HG02623 (cell line): ENCODE results near the gene CHERP.
"Not testable (repeated sequence)": the region's sequence is repeated elsewhere in the genome, so short reads cannot be mapped to it uniquely, and the experiment has no call there.

Source experiments
- ATAC-seq: cut with Tn5 transposase; IDR thresholded peaks from one replicate; pipeline ENCODE4 v1.9.1; 2021; ENCODE audit warnings: moderate library complexity; ENCODE audit not compliant: unreplicated experiment

Gene CHERP

GRCh38 chr19:16520074-16520973 lies 21.9 kb downstream of the CHERP start:
- no peak for ATAC-seq

DNA sequence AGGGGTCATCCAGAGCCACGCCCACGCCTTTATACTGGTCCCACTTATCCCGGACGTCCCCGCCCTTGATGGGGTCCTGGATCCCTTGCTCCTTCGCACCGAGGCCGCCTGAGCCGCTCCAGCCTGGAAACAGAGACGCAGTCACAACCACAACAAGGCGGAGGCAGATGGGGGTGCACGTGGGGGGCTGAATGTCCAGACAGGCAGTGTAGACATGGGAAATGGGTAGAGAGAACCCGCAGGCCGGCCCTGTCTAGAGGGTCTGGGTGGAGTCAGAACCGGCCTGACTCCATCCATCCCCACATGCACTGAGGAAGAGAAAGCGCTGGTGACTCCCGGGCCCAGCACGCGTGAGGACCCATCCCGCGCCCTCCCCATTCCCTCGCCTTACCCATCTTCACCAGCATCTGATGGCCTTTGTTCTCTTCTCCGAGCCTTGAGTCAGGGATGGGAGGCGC lies 23.0 kb downstream of the CHERP start:
- ATAC-seq, result no peak

DNA sequence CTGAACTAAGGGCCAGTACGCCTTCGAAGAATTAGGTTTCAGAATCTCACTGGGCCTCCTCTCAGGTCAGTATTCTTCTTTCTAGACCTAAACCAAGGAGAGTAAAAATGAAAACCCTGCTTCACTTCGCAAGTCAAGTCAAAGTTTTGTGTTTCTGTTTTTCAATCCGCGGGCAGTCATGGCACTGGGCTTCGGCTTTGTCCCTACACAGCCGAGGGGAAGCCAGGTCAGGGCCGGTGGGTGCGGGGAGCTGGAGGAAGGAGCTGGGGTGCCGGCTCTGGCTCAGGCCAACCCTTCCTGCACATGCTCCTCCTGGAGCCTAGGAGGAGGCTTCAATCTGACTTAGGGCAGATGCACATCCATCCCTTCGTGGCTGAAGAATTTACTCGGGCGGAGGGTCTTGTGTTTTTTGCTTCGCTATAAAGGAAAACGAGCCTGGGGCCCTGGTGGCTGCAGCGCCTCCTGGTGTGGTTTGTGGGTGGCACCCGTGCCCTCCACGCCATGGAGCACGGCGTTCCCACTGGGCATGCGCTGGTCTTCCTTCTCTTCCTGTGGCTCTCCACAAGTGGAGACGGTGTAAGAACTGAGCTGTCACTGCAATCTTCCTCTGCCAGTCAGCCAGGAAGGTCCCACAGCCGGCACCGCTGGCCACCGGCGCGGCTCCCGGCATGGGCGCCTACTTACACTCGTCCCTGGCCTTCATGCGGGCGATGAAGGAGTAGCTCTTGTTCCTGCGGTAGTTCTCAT lies 23.6 kb downstream of the CHERP start:
- no peak for ATAC-seq

GRCh38 chr19:16518061-16518460 lies 24.2 kb downstream of the CHERP start:
- ATAC-seq, result no peak

- ATAC-seq, result no peak
These were observed 25.2 kb downstream of the CHERP start for GRCh38 chr19:16516923-16517610.

- ATAC-seq, result no peak
These were observed 25.9 kb downstream of the CHERP start for GRCh38 chr19:16516381-16516780.

DNA sequence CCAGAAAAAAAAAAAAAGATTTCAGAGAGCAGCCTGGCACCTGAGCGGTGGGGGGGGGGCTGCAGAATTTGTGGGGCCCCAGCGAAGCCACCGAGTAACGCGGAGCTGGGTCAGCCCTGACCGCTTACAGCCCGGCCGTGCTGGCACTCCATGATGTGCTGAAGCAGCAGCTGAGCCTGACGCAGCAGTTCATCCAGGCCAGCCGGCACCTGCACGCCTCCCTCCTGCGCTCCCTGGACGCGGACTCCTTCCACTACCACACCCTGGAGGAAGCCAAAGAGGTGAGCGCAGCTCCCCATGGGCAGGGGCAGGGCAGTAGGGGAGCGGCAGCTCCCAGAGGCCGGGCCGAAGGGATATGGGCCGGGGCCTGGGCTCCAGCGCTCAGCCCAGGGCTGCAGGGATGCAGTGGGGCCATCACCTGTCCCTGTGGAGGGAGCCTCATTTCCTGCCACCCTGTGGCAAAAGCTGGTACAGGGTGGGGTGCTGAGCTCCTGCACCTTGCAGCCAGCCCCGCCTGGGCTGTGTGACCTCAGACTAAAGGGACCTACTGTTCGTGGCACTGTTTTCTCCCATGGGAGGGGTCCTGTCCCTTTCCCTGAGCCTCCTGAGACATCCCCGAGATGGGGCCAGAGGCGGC lies 27.7 kb downstream of the CHERP start:
- ATAC-seq, result no peak

DNA sequence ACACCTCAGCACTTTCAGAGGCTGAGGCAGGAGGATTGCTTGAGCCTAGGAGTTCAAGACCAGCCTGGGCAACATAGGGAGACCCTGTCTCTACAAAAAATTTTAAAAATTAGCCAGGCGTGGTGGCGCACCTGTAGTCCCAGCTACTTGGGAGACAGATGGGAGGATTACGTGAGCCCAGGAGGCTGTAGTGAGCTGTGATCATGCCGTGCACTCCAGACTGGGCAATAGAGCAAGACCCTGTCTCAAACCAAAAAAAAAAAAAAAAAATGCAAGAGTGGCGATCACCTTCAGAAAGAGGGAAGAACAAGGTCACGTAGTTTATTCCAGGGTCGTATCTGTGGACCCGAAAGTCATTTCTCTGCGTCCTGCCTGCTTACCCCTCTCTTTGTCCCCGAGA lies 29.6 kb downstream of the CHERP start:
- ATAC-seq, result not testable (repeated sequence)

- no peak for ATAC-seq
These were observed 32.8 kb downstream of the CHERP start for GRCh38 chr19:16509141-16510061.

DNA sequence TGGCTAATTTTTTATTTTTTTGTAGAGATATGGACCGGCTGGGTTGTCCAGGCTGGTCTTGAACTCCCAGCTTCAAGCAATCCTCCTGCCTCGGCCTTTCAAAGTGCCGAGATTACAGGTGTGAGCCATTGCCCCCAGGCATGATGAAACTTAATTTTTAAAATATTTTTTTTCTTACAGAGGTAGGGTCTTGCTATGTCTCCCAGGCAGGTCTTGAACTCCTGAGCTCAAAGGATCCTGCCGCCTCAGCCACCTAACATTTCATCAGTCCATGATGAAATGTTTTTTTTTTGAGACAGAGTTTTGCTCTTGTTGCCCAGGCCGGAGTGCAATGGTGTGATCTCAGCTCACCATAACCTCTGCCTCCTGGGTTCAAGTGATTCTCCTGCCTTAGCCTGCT lies 33.7 kb downstream of the CHERP start:
- no peak for ATAC-seq

DNA sequence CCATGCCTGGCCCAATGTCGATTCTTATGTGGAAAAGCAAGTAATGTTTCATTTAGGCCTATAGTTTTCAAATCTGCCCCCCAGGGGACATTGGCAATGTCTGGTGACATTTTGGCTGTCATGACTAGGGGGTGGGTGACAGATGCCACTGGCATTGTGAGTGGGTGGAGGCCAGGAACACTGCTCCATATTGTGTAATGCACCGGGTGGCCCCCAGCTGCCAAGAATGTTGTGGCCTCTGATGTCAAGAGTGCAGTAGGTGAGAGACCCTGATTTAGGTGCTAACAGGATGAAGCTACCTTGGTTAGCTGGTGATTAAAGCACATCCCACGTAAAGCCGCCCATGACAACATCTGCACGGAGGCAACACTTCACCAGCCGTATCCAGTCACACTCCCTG lies 35.3 kb downstream of the CHERP start:
- no peak for ATAC-seq

DNA sequence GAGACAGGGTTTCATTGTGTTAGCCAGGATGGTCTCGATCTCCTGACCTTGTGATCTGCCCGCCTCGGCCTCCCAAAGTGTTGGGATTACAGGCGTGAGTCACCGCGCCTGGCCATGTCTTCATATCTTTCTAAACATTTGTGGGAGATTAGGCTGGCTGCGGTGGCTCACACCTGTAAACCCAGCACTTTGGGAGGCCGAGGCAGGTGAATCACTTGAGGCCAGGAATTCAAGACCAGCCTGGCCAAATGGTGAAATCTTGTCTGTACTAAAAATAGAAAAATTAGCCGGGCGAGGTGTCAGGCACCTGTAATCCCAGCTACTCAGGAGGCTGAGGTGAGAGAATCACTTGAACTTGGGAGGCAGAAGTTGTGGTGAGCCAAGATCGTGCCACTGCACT lies 36.1 kb downstream of the CHERP start:
- not testable (repeated sequence) for ATAC-seq

GRCh38 chr19:16504271-16504670 lies 38.0 kb downstream of the CHERP start:
- ATAC-seq, result no peak

- no peak for ATAC-seq
These were observed 44.4 kb downstream of the CHERP start for GRCh38 chr19:16497837-16498236.

DNA sequence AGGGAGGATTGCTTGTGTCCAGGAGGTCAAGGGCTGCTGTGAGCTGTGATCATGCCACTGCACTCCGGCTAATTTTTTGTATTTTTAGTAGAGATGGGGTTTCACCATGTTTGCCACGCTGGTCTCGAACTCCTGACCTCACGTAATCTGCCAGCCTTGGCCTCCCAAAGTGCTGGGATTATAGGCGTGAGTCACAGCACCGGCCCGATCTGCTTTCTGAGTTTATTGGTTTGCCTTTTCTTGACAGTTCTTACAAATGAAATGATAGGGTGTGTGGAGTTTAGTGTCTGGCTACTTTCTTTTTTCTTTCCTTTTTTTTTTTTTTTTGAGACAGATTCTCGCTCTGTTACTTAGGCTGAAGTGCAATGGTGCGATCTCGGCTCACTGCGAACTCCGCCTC lies 45.2 kb downstream of the CHERP start:
- no peak for ATAC-seq

DNA sequence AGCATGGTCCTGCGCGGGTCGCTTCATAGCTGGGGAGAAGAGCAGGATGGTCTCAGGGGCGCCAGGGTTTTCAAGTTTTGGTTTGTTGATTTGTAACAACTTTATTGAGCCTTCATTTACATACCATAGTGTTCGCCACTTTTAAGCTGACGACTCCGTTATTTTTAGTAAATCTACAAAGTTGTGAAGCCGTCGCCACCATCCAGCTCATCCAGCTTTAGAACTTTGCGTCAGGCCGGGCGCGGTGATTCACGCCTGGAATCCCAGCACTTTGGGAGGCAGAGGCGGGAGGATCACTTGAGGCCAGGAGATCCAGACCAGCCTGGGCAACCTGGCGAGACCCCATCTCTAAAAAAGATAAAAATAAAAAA lies 45.6 kb downstream of the CHERP start:
- no peak for ATAC-seq

- peak; percentile 96 for ATAC-seq
These were observed 46.1 kb downstream of the CHERP start, which contains the start of the genes C19orf44 and CALR3 for GRCh38 chr19:16495982-16496612. Gene C19orf44 (plus strand): TSS chr19:16496394. CDS start chr19:16500793, 4,399 bp downstream. Gene CALR3 (minus strand): TSS chr19:16496167. CDS start chr19:16496129, 38 bp downstream.

- not testable (repeated sequence) for ATAC-seq
These were observed 55.8 kb downstream of the CHERP start for GRCh38 chr19:16486476-16486875.

DNA sequence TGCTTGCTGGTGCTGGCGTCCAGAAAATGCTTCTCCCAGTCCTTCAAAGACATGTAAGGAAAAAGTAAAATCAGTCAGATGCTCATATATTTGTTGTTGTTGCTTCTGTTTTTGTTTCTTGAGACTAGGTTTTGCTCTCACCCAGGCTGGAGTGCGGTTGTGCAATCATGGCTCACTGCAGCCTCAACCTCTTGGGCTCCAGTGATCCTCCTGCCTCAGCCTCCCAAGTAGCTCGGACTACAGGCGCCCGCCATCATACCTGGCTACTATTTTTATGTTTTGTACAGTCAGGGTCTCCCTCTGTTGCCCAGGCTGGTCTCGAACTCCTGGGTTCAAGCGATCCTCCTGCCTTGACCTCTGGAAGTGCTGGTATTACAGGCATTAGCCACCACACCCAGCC lies 59.5 kb downstream of the CHERP start:
- ATAC-seq, result no peak
